Suppressor macrophage treated with lipopolysaccharide for 4 hours (primary cell): ENCODE data around the gene SLC16A3.
"Not testable (repeated sequence)": the region's sequence is repeated elsewhere in the genome, so short reads cannot be mapped to it uniquely, and the experiment has no call there.

Experiments
- DNase-seq: peaks from one replicate; pipeline ENCODE4 v3.0.0-alpha.2; 2020

The SLC16A3 gene

DNA sequence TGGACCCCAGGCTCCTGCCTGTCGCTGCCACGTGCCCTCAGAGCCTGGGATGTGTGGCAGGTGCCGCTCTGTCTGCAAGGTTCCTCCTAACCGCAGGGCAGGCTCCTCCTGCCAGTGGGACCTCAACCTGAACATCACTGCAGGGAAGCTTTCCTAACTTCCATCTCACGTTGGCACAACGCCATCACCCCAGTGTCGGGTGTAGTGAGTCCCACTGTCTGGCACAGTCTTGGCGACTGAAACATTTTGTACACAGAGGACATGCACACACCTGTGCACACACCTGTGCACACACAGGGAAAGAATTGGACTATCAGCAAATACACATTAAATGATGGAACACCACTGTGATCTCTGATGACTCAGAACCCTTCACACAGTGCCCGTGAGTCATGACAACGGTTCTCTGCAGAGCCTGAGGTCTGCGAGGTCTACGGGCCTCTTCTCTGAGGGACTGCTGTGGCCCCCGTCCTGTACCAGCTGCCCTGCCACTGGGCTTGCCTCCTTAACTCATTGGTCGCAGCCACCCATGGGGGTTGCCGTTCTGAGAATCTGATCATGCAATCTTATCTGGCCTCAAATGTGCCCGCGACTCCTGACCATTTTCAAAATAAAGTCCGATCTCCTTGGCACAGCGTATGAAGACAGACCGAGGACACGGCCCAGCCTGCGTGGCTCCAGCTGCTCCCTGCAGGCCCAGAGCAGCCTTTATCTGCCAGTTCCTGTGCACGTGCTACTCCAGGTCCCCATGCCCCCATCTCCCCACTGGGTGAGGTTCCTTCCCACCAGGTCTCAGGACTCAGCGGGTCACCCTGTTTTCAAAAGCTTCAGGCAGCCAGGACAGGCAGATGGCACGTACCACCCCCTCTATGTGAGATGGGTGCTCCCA is 23.8 kb upstream of the SLC16A3 start:
- DNase-seq: peak; percentile 48

DNA sequence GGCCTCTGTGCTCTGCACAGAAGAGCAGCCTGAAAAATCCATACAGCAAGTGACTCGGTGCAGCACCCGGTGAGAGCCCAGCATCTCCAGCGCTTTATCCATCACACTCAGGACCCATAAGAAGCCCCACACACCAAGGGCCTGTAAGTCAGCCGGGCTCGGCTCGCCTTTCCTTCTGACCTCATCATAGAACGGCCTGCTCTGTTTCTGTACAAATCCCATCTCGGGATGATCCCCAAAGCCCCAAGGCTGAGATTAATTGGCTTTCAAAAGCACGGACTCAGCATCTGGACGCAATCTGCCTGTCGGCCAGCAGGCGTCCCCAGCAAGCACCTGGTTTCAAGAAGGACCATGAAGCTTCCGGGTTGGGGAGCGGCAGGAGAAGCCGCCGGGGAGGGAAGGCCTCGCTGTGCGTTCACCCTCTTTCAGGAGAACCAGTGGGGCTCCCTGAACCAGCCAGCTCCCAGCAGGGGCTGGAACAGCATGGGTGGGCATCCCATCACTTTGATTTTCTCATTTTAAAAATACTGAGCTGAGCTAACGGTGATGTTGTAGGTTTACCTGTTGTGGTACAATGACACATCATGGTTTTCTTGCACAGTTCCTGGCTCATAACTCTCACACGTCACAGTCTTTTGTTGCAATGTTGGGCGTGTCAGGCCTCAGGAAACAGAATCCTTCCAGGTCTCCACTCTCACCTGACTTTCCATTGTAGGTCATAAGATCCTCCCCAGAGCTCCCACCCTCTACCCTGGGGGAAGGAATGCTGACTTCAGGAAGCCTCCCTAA is 22.9 kb upstream of the SLC16A3 start:
- DNase-seq: peak; percentile 90

DNA sequence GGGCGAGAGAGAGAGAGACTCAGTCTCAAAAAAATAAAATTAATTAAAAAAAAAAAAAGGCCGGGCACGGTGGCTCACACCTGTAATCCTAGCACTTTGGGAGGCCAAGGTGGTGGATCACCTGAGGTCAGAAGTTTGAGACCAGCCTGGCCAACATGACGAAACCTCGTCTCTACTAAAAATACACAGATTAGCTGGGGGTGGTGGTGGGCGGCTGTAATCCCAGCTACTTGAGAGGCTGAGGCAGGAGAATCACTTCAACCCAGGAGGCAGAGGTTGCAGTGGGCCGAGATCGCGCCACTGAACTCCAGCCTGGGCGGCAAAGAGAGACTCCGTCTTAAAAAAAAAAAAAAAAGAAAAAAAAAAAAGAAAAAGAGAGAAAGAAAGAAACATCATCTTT is 18.2 kb upstream of the SLC16A3 start:
- not testable (repeated sequence) for DNase-seq

DNA sequence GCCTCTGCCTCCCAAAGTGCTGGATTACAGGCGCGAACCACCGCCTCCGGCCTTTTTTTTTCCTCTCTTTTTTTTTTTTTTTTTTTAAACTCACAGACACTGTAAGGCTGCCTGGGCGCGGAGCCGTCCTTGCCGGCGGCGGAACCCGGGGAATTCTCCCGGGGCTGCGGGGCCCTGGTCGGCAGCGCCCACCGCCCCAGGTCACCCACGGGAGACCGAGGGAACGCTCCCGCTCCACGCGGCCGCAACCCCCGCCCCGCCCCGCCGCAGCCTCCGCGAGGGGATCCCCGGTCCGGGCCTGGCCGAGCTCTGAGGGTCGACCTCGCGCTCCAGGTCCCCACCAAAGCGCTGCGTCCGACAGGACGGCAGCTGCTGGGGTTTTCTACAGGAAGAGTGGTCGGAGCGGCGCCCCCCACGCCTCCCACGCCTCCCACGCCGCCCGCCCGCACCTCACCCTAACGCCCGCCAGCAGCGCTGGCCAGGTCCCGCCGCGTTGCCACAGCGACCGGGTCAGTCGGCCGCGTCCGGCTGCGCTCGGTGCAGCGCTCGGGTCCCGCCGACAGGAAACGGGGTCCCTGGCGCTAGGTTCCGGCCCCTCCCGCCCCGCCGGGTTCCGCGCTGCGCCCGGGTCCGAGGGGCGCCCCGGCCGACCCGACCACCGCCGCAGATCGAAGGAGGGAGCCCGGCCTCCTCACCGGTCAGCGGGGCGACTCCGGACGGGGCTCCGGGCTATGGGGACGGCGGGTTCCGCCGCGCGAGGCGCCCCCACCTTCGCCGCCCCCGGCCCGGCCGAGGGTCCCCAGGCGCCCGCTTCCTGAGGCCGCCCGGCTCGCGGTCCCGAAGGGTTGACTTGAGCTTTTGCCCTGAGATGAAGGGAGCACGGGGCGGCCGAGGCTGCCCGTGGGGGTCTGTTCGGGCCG is 16.3 kb upstream of the SLC16A3 start, which contains the start of gene CCDC57:
TSS of gene CCDC57 (minus strand) at position 512 of the 920 bp plus-strand sequence. CDS start 10,898 bp downstream, outside the sequence.
- peak; percentile 86 for DNase-seq

DNA sequence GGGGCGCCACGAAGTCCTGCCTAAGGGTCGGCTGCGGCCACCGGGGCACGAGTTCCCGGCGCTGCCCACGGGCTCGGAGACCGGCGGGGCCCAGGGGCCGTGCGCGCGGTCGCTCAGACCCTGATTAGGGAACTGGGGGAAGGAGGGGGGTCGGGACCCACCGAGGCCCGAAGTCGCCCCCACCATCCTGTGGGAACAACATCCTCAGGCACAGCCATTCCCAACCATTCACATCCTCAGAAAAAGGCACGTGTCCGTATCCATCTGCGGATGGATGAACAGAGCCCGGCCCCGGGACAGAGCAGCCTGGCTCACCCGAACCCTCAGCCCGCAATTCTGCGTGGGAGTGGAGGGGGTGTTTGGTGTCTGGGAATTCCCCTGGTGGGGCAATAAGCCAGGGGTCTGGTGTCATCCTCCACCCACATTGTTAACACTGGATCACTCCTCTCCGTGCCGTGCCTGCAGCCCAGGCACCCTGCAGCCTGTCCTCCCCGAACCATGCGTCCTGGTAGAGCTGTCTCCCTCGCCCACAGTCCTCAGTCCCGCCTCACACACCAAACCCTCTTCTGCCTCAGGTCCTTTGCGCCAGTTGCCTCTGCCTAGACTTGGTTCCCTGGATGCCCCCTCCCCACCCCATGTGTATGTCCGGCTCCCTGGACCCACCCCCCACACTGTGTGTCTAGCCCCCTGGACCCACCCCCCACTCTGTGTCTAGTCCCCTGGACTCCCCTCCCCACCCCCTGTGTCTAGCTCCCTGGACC is 15.4 kb upstream of the SLC16A3 start:
- peak; percentile 96 for DNase-seq

DNA sequence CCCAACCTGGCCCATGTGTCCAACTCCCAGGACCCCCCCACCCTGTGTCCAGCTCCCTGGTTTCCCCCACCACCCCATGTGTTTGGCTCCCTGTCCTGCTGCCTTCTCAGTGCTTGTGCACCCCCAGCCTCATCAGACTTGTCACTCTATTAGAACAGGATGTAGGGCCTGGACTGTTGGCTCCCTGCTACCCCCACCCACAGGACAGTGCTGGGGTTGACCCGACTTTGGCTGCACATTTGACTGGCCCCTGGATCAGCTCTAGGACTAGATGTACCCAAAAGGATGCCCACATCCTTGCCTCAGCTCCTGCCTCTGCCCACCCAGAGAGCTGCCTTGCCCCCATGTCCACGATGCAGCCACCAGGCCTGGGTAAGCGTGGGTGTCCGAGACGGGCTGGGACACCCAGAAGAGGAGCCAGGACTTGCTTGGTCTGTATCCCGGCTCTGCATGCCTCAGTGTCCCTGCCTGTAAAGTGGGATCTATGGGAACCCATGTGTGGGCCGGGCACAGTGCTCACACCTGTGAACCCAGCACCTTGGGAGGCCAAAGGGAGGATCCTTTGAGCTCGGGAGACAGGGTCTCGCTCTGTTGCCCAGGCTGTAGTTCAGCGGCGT is 14.7 kb upstream of the SLC16A3 start:
- DNase-seq: no peak

DNA sequence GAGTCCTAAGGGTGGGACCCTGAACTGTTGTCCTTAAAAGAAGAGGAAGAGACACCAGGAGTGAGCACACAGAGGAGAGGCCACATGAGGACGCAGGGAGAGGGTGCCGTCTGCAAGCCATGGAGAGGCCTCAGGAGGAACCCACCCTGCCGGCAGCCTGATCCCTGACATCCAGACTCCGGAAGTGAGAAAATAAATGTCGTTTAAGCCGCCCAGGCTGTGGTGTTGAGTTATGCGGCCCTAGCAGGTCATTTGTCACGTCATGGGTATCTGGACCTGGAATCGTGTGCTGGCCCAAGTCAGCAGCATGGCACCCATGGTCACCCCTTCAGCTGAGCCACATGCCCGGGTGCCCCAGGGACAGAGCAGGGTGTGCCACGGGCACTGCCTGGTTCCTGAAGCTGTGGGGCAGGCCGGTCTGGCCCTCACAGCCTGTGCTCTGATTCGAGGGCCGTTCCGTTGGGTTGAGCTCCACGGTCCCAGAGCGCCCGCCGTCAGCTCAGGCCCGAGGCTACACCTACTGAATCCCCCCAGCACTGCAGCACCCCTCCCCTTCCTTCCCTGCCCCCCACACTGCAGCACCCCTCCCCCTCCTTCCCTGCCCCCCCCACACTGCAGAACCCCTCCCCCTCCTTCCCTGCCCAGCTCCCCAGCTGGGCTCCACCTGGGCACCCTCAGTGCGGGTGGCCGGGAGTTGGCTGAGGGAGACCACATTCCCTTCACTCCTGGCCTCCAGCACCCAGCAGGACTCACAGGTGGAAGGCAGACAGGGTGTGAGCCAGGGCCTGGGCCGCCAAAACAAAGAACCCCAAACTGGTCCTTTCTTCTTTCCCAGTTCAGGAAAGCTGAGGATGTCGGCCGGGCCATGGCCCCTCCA is 13.5 kb upstream of the SLC16A3 start:
- DNase-seq: peak; percentile 64

DNA sequence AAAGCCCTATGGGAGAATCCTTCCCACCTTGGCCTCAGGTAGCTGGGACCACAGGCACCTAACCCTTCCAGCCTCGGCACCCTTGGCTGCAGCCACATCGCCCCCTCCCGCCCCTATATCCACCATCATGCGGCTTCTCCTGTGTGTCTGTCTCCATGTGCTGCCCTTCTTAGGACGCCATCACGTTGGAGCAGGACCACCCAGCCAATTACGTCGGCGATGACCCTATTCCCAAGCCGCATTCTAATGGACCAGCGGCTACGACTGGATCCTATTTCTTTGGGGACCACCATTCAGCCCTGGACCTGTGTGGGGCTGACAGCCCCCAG is 12.9 kb upstream of the SLC16A3 start:
- DNase-seq: no peak

DNA sequence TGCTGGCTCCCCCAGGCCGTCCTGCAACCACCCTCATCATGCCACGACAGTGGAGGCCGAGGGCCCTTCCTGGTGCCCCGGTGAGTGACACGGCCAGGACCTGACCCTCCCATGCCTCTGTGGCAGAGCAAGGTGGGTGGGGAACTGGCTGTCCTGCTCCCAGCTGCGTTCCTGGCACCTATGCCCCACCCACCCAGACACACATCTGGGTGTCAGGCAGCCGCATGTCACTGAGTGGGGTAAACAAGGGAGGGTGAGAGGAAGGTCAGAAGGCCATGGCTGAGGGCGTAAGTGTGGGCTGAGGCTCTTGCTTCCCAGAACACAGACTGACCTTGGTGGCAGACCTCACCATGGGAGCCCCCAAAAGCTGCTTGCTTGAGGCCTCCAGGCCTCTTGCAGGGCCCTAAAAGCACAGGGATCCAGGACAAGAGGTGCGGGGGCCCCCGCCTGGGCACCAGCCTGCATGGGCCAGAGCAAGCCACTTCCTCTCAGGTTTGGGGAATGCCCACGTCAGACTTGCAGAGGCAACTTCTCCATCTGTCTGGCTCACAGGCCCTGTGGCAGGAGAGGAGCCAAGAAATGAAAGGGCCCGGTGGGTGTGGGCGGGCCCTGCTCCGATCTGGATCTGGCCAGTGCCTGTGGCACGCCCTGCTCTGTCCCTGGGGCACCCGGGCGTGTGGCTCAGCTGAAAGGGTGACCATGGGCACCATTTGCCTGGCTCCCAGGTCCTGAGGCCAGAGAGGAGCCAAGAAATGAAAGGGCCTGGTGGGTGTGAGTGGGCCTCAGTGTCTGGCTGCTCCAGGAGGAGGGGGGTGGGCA is 12.3 kb upstream of the SLC16A3 start:
- DNase-seq: peak; percentile 98

DNA sequence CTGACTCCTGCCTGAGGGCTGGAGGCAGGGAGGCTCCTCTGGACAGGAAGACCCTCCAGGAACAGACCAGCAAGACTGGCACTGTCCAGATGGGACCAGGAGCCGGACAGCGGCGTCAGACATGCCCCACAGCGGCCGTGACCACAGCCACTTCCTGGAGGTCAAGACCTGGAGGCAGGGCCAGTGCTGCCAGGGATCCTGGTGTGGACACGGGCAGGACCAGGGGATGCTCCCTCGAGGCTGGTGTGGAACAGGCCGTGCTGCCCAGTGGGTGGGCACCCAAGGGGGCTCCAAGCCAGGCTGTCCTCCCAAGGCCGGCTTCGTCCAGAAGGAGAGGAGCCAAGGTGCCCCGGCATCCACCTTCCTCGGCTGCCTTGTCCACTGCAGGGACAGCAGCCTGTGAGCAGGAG is 11.7 kb upstream of the SLC16A3 start:
- DNase-seq: peak; percentile 37

DNA sequence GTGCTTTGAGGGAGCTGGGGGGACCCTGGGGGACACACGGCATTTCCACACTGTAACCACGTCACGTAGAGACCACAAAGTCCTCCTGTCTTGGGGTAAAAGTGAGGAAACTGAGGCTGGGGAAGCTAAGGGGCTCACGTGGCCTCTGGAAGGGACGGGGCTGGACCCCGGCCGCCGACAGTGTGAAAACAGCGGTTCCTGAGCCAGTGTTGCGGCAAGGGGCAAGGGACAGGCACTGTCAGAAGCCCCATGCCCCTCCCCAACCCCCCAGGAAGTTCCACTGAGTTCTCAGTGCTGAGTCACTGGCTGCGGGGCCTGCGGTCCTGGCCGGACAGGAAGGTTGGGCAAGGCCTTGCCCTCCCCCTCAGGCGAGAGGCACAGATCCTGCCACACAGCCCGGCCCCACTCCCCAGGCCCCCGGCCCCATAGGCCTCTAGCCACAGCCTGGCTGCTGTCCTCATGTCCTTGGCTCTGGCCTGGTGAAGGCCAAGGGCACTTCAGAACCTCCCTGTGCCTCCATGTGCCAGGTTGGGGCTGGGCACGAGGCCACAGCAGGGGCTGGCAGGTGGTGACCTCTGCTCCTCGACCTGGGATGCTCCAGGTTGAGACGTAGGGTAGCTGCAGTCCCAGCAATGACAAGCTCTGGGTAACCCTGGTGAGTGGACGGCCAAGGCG is 11.2 kb upstream of the SLC16A3 start:
- DNase-seq: peak; percentile 88

DNA sequence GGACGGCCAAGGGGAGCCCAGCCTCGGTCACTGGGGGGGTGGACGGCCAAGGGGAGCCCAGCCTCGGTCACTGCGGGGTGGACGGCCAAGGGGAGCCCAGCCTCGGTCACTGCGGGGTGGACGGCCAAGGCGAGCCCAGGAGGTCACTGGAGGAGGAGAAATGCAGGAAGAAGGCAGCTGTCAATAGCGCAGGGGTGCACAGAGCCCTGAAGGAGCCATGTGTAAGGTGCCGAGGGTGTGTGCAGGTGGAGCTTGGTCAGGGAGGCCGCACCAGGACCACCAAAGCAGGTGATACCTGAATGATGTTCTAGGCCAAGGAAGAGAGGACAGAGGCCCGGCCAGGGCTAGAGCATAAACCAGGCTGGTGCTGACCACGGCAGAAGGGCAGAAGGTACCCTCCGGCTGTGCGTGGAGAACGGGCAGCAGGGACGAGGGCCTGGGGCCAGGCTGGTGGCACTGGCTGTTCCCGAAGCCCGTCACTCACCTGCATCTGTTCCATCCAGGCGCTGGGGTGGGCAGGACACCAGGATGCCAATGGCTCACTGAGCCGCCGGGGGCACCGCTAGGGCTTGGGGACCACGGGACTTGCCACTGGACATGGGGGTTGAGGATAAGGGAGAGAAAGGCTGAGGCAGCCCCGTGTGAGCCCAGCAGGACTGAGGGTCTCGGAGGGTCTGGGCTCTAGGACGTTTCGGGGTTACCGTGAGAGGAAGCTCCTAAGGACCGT is 10.3 kb upstream of the SLC16A3 start:
- no peak for DNase-seq

DNA sequence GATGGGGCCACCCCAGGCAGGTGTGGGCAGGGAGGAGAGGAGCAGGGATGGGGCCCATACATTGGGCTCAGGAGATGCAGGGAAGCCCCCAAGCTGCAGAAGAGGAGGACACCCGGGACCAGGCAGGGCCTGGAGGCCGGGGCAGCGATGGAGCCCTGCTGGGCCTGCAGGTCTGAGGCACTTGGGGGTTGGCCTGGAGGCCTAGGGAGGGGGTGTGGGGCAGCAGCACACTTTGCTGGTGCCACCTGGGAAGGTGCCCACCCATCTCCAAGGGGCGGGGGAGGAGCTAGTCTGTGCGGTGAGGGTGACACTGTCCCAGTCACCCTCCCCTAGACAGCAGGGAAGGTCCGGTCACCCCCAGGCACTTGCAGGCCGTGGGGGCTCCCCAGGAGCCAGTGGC is 9.8 kb upstream of the SLC16A3 start:
- DNase-seq: no peak

DNA sequence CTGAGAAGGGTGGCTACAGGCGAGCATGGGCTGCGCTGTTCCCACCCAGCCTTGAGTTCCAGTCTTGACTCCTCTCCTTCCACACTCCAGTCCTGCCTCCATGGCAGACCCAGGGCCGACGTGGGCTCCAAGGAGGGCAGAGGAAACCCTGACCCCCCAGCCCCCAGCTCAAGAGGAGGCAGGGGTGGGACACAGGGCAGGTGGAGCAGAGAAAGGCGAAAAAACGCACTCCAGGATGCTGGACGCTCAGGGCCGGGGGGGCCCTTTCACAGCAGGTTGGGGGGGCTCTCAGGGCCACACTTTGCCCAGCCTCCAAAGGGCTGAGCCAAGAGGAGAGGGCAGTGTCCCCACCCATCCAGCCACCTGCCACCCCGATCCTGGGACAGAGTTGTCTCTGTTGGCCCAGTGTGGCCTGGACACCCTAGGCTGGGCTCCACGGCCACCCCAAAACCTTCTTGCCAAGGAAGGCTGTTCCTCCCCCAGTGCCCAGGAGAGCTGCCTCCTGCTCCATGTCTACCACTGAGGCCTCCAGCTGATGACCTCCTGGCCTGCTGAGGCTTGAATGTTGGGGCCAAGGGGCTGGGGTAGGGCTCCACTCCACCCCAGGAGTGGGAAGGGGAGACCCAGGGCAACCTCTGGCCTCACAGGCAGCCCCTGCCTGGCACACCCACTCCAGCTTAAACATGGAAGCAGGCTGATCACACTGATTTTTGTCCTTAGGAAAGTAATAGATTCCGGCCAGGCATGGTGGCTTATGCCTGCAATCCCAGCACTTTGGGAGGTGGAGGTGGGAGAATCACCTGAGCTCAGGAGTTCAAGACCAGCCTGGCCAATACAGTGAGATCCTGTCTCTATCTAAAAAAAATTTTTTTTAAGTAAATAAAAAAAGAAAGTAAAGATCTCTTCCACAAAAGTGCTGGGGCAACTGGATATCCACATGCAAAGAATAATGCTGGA is 8.8 kb upstream of the SLC16A3 start:
- DNase-seq: no peak

DNA sequence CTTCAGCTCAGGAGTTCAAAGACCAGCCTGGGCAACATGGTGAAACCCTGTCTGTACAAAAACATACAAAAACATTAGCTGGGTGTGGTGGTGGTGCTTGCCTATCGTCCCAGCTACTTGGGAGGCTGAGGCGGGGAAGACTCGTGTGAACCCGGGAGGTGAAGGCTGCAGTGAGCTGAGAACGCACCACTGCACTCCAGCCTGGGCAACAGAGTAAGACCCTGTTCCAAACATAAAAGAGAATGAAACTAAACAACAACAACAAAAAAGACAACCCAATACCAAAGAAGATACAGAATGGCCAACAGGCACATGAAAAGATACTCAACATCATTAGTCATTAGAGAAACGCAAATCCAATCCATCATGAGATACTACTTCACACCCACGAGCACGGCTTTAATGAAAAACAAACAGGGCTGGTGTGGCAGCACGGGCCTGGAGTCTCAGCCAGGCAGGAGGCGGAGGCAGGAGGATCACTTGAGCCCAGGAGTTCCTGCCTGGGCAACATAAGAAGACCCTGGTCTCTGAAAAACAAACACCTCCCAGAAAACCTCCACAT is 7.4 kb upstream of the SLC16A3 start:
- no peak for DNase-seq

DNA sequence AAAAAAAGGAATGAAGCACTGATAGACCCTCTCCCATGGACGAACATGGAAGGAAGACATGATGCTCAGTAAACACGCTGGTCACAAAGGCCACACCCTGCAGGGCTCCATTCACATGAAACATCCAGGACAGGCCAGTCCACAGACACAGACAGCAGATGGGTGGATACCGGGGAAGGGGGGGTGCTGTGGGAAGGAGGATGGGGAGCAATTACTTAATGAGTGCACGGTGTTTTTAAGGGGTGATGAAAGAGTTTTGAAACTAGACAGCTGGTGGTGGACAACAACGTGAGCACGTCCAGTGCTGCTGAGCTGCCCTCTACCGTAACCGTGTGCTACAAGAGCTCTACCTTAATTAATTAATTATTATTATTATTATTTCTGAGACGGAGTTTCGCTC is 6.0 kb upstream of the SLC16A3 start:
- no peak for DNase-seq

DNA sequence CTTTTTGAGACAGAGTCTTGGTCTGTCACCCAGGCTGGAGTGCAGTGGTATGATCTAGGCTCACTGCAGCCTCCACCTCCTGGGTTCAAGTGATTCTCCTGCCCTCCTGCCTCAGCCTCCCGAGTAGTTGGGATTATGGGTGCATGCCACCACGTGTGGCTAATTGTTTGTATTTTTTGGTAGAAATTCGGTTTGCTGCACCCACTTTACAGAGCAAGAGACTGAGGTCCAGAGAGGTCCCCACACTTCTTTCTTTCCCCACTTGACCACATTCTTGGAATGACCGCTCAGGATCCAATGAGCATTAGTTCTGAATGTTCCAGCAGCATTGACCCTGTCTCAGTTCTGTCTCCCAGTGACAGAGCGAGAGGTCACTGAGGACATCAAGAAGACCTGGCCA is 5.3 kb upstream of the SLC16A3 start:
- no peak for DNase-seq
